GM23338 (cell line): ENCODE results near the gene MYCL.

Source experiments
- CTCF ChIP-seq, 2 experiments: fragments of 200-600 bp in 1 of 2; sonication (generic) in 1 of 2; conservative IDR thresholded peaks; 2 replicates each; pipeline versions ENCODE4 v1.5.1 to v1.6.1; 2016 to 2017; ENCODE audit warnings: antibody characterized with exemption in 2 of 2, low read depth in 2 of 2, mild to moderate bottlenecking in 2 of 2, moderate library complexity in 1 of 2
- EZH2 ChIP-seq: fragments of 200-600 bp; sonication (generic); IDR thresholded peaks from one replicate; pipeline ENCODE4 v1.8.0; 2017; ENCODE audit warnings: antibody characterized with exemption, mild to moderate bottlenecking, low read depth; ENCODE audit not compliant: unreplicated experiment
- EZH2phosphoT487 ChIP-seq: fragments of 200-600 bp; sonication (generic); IDR thresholded peaks from one replicate; pipeline ENCODE4 v1.8.1; 2018; ENCODE audit warnings: antibody characterized with exemption; ENCODE audit not compliant: unreplicated experiment
- JUNB ChIP-seq: IDR thresholded peaks from one replicate; pipeline ENCODE4 v1.6.1; 2016; ENCODE audit warnings: antibody characterized with exemption; ENCODE audit not compliant: unreplicated experiment
- POLR2AphosphoS5 ChIP-seq: IDR thresholded peaks from 2 replicates; pipeline ENCODE4 v1.6.1; 2016; ENCODE audit warnings: antibody characterized with exemption, low read depth
- REST ChIP-seq: IDR thresholded peaks from one replicate; pipeline ENCODE4 v1.6.1; 2018; ENCODE audit warnings: antibody characterized with exemption; ENCODE audit not compliant: unreplicated experiment

GRCh38 chr1:39852876-39853275 is 48.8 kb downstream of the MYCL start:
- TF ChIP-seq POLR2AphosphoS5 = no peak
- TF ChIP-seq CTCF (conservative IDR thresholded peaks at IDR 0.05; ENCODE audit: low read depth in 2 of 2) = no peak
- TF ChIP-seq EZH2 = no peak
- TF ChIP-seq REST = no peak
- no peak for TF ChIP-seq EZH2phosphoT487
- no peak for TF ChIP-seq JUNB
